K562 (cell line): ENCODE results near the gene FPGS. TPM values are rescaled to one million over a fixed set of nuclear protein-coding genes. Genes with fewer than 3 reads are reported as not detected.
A peak's percentile ranks its signal among the peaks of the same experiment; 100 is the strongest.

ENCODE experiments used
- KDM1A ChIP-seq, 2 experiments: fragments of 450-650 bp; IDR thresholded peaks; 2 replicates each; pipeline ENCODE4 v1.6.1; 2016; ENCODE audit warnings: mild to moderate bottlenecking in 2 of 2
- polyA plus RNA-seq, 8 experiments: library from polyadenylated mRNA; depleted of rRNA in 4 of 8; stranded (reverse) in 5 of 8; unstranded in 3 of 8; fragments of >200 nt; fragmentation: Nextera tagmentation in 2 of 8; fragmentation: Illumina TruSeq in 1 of 8; extraction: Ambion mirVana in 2 of 8; extraction: Trizol in 1 of 8; gene quantifications; 2 replicates each; pipeline versions ENCODE4 v1.2.1 to v1.2.3, GENCODE V29; 2011 to 2014; ENCODE audit warnings: inconsistent platforms in 1 of 8, missing spikeins in 1 of 8
- total RNA-seq, 7 experiments: library from RNA; depleted of rRNA in 6 of 7; stranded (reverse); fragments of >200 nt in 6 of 7; fragmentation: Illumina TruSeq in 2 of 7; extraction: Trizol in 2 of 7; gene quantifications; 2 replicates each; pipeline versions ENCODE4 v1.2.1 to v1.2.3, GENCODE V29; 2011 to 2021; ENCODE audit warnings: low replicate concordance in 1 of 7
- TF ChIP-seq, protein P1 (sequence below), 2 experiments: fragments of 450-650 bp; formaldehyde crosslinking in 1 of 2; IDR thresholded peaks; 2 replicates each; pipeline versions ENCODE4 v1.4.0 to v1.6.1; 2014 to 2020; ENCODE audit warnings: mild to moderate bottlenecking in 2 of 2, borderline replicate concordance in 1 of 2, low read depth in 1 of 2
- TF ChIP-seq, protein P2 (sequence below): fragments of 250-450 bp; sonication (Bioruptor Pico); IDR thresholded peaks from 2 replicates; pipeline ENCODE4 v1.8.0; 2021; ENCODE audit warnings: mild to moderate bottlenecking, moderate library complexity
- TF ChIP-seq, protein P3 (sequence below): fragments of 250-450 bp; sonication (Bioruptor Pico); IDR thresholded peaks from 2 replicates; pipeline ENCODE4 v1.4.0; 2020
- TF ChIP-seq, protein P4 (sequence below), 3 experiments: fragments of 200-800 bp in 1 of 3; sonication (Bioruptor generic) in 1 of 3; sonication (generic) in 1 of 3; formaldehyde crosslinking in 1 of 3; IDR thresholded peaks; 2 replicates each; pipeline versions ENCODE4 v1.6.1 to v1.8.0; 2016 to 2022; ENCODE audit warnings: mild to moderate bottlenecking in 2 of 3, missing compliant biosample characterization in 2 of 3, missing genetic modification characterization in 2 of 3, missing genetic modification reagents in 1 of 3

Gene FPGS
- total and polyA plus RNA-seq, 9 of the 15 experiments (the other 6 are each of a cell fraction or from before 2014, with no cell fraction given), result 0.84 to 86.4 (median 59.2) TPM

DNA sequence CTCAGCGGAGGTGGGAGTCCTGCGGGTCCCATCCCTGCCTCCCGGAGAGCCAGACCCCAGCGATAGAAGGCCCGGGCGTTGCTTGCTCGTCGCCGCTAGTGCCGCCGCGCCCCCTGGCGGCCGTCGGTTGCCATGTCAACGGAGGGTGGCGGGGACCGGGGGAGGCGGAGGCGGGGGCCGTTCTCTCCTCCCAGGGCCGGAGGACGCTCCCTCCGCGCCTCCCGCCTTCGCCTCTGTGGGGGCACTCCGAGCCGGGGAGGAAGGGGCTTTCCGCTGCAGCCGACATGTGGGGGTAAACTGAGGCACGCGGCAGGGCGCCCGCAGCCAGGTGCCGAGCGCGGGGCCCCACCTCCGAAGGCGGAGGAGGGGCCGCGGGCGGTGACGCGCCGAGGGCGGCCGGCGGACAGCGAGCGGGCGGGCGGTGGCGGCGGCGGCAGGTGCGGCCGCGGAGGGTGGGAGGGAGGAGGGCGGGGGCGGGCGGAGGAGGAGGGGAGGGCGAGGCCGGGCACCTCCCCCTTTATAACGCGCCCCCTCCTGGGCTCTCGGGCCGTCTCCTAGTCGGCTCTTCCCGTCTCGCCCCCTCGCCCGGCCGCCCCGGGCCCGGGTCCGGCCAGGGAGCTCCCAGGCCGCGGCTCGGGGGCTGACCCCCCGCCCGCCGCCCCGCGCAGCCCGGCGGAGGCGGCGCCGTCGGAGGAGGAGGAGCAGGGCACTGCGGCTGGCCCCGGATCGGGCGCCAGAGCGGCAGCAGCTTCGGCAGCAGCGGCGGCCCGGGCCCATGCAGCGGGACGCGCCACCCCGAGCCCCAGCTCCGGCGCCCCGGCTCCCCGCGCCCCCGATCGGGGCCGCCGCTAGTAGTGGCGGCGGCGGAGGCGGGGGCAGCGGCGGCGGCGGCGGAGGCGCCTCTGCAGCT, 17.4 kb upstream of the FPGS start (continued):
- TF ChIP-seq, protein P1, sequence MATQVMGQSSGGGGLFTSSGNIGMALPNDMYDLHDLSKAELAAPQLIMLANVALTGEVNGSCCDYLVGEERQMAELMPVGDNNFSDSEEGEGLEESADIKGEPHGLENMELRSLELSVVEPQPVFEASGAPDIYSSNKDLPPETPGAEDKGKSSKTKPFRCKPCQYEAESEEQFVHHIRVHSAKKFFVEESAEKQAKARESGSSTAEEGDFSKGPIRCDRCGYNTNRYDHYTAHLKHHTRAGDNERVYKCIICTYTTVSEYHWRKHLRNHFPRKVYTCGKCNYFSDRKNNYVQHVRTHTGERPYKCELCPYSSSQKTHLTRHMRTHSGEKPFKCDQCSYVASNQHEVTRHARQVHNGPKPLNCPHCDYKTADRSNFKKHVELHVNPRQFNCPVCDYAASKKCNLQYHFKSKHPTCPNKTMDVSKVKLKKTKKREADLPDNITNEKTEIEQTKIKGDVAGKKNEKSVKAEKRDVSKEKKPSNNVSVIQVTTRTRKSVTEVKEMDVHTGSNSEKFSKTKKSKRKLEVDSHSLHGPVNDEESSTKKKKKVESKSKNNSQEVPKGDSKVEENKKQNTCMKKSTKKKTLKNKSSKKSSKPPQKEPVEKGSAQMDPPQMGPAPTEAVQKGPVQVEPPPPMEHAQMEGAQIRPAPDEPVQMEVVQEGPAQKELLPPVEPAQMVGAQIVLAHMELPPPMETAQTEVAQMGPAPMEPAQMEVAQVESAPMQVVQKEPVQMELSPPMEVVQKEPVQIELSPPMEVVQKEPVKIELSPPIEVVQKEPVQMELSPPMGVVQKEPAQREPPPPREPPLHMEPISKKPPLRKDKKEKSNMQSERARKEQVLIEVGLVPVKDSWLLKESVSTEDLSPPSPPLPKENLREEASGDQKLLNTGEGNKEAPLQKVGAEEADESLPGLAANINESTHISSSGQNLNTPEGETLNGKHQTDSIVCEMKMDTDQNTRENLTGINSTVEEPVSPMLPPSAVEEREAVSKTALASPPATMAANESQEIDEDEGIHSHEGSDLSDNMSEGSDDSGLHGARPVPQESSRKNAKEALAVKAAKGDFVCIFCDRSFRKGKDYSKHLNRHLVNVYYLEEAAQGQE (IDR thresholded peaks at IDR 0.05; ENCODE audit: borderline replicate concordance), result peak; percentile 85
- TF ChIP-seq, protein P1 (CRISPR knock-in tag; IDR thresholded peaks at IDR 0.05; ENCODE audit: low read depth), result no peak
- TF ChIP-seq, protein P2, sequence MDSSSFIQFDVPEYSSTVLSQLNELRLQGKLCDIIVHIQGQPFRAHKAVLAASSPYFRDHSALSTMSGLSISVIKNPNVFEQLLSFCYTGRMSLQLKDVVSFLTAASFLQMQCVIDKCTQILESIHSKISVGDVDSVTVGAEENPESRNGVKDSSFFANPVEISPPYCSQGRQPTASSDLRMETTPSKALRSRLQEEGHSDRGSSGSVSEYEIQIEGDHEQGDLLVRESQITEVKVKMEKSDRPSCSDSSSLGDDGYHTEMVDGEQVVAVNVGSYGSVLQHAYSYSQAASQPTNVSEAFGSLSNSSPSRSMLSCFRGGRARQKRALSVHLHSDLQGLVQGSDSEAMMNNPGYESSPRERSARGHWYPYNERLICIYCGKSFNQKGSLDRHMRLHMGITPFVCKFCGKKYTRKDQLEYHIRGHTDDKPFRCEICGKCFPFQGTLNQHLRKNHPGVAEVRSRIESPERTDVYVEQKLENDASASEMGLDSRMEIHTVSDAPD, result no peak
- TF ChIP-seq KDM1A (IDR thresholded peaks at IDR 0.05), result no peak
- TF ChIP-seq, protein P3, sequence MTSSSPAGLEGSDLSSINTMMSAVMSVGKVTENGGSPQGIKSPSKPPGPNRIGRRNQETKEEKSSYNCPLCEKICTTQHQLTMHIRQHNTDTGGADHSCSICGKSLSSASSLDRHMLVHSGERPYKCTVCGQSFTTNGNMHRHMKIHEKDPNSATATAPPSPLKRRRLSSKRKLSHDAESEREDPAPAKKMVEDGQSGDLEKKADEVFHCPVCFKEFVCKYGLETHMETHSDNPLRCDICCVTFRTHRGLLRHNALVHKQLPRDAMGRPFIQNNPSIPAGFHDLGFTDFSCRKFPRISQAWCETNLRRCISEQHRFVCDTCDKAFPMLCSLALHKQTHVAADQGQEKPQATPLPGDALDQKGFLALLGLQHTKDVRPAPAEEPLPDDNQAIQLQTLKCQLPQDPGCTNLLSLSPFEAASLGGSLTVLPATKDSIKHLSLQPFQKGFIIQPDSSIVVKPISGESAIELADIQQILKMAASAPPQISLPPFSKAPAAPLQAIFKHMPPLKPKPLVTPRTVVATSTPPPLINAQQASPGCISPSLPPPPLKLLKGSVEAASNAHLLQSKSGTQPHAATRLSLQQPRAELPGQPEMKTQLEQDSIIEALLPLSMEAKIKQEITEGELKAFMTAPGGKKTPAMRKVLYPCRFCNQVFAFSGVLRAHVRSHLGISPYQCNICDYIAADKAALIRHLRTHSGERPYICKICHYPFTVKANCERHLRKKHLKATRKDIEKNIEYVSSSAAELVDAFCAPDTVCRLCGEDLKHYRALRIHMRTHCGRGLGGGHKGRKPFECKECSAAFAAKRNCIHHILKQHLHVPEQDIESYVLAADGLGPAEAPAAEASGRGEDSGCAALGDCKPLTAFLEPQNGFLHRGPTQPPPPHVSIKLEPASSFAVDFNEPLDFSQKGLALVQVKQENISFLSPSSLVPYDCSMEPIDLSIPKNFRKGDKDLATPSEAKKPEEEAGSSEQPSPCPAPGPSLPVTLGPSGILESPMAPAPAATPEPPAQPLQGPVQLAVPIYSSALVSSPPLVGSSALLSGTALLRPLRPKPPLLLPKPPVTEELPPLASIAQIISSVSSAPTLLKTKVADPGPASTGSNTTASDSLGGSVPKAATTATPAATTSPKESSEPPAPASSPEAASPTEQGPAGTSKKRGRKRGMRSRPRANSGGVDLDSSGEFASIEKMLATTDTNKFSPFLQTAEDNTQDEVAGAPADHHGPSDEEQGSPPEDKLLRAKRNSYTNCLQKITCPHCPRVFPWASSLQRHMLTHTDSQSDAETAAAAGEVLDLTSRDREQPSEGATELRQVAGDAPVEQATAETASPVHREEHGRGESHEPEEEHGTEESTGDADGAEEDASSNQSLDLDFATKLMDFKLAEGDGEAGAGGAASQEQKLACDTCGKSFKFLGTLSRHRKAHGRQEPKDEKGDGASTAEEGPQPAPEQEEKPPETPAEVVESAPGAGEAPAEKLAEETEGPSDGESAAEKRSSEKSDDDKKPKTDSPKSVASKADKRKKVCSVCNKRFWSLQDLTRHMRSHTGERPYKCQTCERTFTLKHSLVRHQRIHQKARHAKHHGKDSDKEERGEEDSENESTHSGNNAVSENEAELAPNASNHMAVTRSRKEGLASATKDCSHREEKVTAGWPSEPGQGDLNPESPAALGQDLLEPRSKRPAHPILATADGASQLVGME (CRISPR knock-in tag), result 0 out of 2 replicates have a peak, but pooled peaks have one; percentile 25
- TF ChIP-seq, protein P4, sequence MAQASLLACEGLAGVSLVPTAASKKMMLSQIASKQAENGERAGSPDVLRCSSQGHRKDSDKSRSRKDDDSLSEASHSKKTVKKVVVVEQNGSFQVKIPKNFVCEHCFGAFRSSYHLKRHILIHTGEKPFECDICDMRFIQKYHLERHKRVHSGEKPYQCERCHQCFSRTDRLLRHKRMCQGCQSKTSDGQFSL (CRISPR knock-in tag; IDR thresholded peaks at IDR 0.05), result no peak
- TF ChIP-seq, protein P4 (tag; IDR thresholded peaks at IDR 0.05), result peak in 1 of 2 experiments; percentile 12; a peak in 1 of 4 replicates
